ENCODE measurements around the gene WDR19.

Gene WDR19

DNA sequence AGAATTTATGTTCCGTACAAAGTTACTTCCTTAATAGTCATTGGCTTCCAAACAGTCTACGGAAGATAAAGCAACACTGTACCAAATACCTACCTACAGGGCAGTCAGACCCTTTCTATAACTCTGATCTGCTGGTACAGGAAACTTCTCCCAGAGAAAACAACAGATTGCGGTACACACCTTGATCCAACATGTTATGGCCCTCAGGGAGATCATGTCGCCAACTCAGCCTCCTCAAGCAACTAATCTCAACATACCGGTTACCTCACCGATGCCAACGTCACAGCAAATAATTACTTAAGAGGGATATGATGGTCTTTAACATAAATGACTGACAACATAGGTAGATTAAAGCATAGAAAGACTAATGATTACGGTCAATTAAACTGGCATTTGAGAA is 113.5 kb downstream of the WDR19 start:
- Histone ChIP-seq H3K27me3 (ENCODE audit: insufficient read depth, low read depth) (no peaks in the 10 kb centered on the region), H3K4me1 (ENCODE audit: low read depth, poor library complexity, severe bottlenecking) (no peaks in the 10 kb centered on the region), H3K36me3 (ENCODE audit: insufficient read depth) (no peaks in the 10 kb centered on the region)

DNA sequence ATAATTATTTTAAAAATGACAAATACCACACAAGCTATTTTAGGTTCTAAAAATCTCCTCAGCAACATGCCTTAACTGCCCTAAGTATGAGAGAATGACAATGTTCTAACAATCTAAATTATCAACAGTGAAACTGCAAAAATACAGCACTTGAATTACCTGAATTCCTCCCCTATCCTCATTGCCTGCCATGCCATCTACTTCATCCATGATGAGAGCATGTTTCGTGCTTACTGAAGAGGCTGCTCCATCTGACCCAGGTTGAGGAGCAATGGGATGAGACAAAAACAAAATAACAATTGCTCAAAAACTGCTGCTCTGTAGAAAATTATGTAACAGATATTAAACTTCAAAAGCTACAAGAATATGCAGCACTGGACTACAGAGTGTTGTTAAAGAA is 120.6 kb downstream of the WDR19 start:
- H3K79me2 ChIP-seq (ENCODE audit: insufficient read depth, low read depth) = no peaks in the 10 kb centered on the region
- no peak overlapping the region for H2AFZ ChIP-seq (ENCODE audit: low read depth)
- no peak overlapping the region for H3K9ac ChIP-seq
- no peaks in the 10 kb centered on the region for H4K20me1 ChIP-seq (ENCODE audit: insufficient read depth)
- no peaks in the 10 kb centered on the region for H3K36me3 ChIP-seq (ENCODE audit: insufficient read depth)
- H3K4me2 ChIP-seq = no peak overlapping the region
- no peaks in the 10 kb centered on the region for H3K27me3 ChIP-seq (ENCODE audit: insufficient read depth, low read depth)
- no peak overlapping the region for H3K27ac ChIP-seq
- peaks cover 14% of the 10 kb centered on the region for H3K4me1 ChIP-seq (ENCODE audit: low read depth, poor library complexity, severe bottlenecking)
- TF ChIP-seq, protein P1, sequence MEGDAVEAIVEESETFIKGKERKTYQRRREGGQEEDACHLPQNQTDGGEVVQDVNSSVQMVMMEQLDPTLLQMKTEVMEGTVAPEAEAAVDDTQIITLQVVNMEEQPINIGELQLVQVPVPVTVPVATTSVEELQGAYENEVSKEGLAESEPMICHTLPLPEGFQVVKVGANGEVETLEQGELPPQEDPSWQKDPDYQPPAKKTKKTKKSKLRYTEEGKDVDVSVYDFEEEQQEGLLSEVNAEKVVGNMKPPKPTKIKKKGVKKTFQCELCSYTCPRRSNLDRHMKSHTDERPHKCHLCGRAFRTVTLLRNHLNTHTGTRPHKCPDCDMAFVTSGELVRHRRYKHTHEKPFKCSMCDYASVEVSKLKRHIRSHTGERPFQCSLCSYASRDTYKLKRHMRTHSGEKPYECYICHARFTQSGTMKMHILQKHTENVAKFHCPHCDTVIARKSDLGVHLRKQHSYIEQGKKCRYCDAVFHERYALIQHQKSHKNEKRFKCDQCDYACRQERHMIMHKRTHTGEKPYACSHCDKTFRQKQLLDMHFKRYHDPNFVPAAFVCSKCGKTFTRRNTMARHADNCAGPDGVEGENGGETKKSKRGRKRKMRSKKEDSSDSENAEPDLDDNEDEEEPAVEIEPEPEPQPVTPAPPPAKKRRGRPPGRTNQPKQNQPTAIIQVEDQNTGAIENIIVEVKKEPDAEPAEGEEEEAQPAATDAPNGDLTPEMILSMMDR (conservative IDR thresholded peaks at IDR 0.05; ENCODE audit: low read depth, low read length) = no peak
- H3K4me3 ChIP-seq (IDR thresholded peaks at IDR 0.05; ENCODE audit: insufficient read depth, low read depth, low read length) = no peak overlapping the region

More for the DNA sequence above, 113.5 kb downstream of the WDR19 start:
- no peak overlapping the region for H3K9ac ChIP-seq
- TF ChIP-seq, protein P1 (conservative IDR thresholded peaks at IDR 0.05; ENCODE audit: low read depth, low read length) = no peak
- no peaks in the 10 kb centered on the region for H3K79me2 ChIP-seq (ENCODE audit: insufficient read depth, low read depth)
- no peak overlapping the region for H2AFZ ChIP-seq (ENCODE audit: low read depth)
- H3K27ac ChIP-seq = no peak overlapping the region
- no peak overlapping the region for H3K4me3 ChIP-seq (IDR thresholded peaks at IDR 0.05; ENCODE audit: insufficient read depth, low read depth, low read length)
- H3K4me2 ChIP-seq = no peak overlapping the region
- no peaks in the 10 kb centered on the region for H4K20me1 ChIP-seq (ENCODE audit: insufficient read depth)

DNA sequence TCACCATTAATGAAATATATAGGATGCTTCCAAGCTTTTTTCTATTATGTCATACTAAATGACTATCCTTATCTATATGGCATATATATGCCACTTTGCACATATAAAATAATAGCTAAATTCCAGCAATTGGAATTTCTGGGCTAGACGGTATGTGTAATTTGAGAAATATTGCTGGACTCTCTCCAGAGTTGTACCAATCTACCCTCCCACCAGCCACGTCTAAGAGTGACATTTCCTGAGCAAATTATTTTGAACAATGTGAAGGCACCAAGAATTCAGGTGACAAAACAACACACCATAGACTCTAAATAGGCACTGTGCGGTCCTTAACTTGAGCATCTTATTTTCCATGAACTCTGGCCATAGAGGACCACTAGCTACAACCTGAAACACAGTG is 121.5 kb downstream of the WDR19 start:
- no peak overlapping the region for H3K4me2 ChIP-seq
- no peaks in the 10 kb centered on the region for H3K79me2 ChIP-seq (ENCODE audit: insufficient read depth, low read depth)
- H3K9ac ChIP-seq = no peak overlapping the region
- no peaks in the 10 kb centered on the region for H3K36me3 ChIP-seq (ENCODE audit: insufficient read depth)
- no peak overlapping the region for H3K4me3 ChIP-seq (IDR thresholded peaks at IDR 0.05; ENCODE audit: insufficient read depth, low read depth, low read length)
- H3K4me1 ChIP-seq (ENCODE audit: low read depth, poor library complexity, severe bottlenecking) = peaks cover 14% of the 10 kb centered on the region
- TF ChIP-seq, protein P1 (conservative IDR thresholded peaks at IDR 0.05; ENCODE audit: low read depth, low read length) = no peak
- H3K27ac ChIP-seq = no peak overlapping the region
- no peaks in the 10 kb centered on the region for H4K20me1 ChIP-seq (ENCODE audit: insufficient read depth)
- H2AFZ ChIP-seq (ENCODE audit: low read depth) = no peak overlapping the region
- no peaks in the 10 kb centered on the region for H3K27me3 ChIP-seq (ENCODE audit: insufficient read depth, low read depth)

DNA sequence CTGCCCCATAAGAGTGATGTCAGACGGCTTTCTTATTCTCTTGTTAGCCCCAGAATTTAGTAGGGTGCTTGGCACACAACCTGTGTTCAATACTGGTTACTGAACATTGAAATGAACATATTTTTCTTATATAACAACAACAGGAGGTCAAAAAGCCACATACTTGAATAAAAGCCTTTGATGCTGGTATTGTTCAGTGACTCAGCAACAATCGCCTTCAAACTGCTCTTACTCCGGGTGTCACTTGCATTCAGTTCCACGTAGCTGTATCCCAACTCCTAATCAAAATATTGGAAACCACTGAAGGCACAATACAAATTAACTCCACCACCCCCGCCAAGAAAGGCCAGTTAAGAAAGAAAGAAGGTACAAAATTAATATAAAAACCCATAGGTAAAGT is 122.3 kb downstream of the WDR19 start:
- no peaks in the 10 kb centered on the region for H3K27me3 ChIP-seq (ENCODE audit: insufficient read depth, low read depth)
- no peak overlapping the region for H3K27ac ChIP-seq
- H4K20me1 ChIP-seq (ENCODE audit: insufficient read depth) = no peaks in the 10 kb centered on the region
- H3K79me2 ChIP-seq (ENCODE audit: insufficient read depth, low read depth) = no peaks in the 10 kb centered on the region
- no peak overlapping the region for H3K4me3 ChIP-seq (IDR thresholded peaks at IDR 0.05; ENCODE audit: insufficient read depth, low read depth, low read length)
- H3K9ac ChIP-seq = no peak overlapping the region
- H2AFZ ChIP-seq (ENCODE audit: low read depth) = no peak overlapping the region
- TF ChIP-seq, protein P1 (conservative IDR thresholded peaks at IDR 0.05; ENCODE audit: low read depth, low read length) = no peak
- H3K4me1 ChIP-seq (ENCODE audit: low read depth, poor library complexity, severe bottlenecking) = peaks cover 14% of the 10 kb centered on the region
- no peak overlapping the region for H3K4me2 ChIP-seq
- H3K36me3 ChIP-seq (ENCODE audit: insufficient read depth) = no peaks in the 10 kb centered on the region

All from KMS-11 (cell line).